ENCODE data around the gene ADA. TPM values are rescaled to one million over a fixed set of nuclear protein-coding genes. Genes with fewer than 3 reads are reported as not detected.
A peak's percentile ranks its signal among the peaks of the same experiment; 100 is the strongest.

ADA gene
- polyA plus RNA-seq, 1 experiment: 12.6 TPM

DNA sequence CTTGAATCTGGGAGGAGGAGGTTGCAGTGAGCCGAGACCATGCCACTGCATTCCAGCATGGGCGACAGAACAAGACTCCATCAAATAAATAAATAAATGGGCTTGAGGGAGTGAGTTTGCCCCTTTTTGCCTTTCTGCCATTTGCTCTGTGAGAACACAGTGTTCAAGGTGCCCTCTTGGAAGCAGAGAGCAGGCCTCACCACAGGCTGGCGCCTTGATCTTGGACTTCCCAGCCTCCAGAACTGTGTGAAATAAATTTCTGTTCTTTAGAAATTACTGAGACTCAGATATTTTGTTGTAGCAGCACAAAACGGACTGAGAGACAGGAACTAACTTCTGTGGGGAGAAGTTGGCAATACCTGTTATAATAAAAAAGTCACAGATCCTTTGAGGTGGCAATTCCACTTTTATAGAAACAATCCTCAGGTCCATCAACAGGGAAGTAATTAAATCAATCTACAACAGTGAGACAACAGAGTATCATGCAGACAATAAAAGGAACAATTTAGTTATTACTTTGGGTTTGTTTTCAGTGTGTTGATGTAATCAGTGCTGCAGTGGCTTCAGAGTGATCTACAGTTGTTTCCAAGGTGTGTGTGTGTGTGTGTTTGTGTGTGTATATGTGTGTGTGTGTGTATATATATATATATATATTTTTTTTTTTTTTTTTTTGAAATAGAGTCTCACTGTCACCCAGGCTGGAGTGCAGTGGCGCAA is 44.6 kb downstream of the ADA start:
- H3K27me3 ChIP-seq (ENCODE audit: control insufficient read depth, insufficient read depth, low read length): no peaks in the 10 kb centered on the region
- POLR2A ChIA-PET: no interaction called here
- H3K27ac ChIP-seq (ENCODE audit: low read depth, low read length): no peak overlapping the region
- CTCF ChIA-PET: interaction anchor here (0.7 to 1.1 kb wide), 2 partner anchors 31 to 126 kb away, joined by 3 read pairs; no protein-coding TSS in a partner anchor
- TF ChIP-seq, protein P1, sequence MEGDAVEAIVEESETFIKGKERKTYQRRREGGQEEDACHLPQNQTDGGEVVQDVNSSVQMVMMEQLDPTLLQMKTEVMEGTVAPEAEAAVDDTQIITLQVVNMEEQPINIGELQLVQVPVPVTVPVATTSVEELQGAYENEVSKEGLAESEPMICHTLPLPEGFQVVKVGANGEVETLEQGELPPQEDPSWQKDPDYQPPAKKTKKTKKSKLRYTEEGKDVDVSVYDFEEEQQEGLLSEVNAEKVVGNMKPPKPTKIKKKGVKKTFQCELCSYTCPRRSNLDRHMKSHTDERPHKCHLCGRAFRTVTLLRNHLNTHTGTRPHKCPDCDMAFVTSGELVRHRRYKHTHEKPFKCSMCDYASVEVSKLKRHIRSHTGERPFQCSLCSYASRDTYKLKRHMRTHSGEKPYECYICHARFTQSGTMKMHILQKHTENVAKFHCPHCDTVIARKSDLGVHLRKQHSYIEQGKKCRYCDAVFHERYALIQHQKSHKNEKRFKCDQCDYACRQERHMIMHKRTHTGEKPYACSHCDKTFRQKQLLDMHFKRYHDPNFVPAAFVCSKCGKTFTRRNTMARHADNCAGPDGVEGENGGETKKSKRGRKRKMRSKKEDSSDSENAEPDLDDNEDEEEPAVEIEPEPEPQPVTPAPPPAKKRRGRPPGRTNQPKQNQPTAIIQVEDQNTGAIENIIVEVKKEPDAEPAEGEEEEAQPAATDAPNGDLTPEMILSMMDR (IDR thresholded peaks at IDR 0.05; ENCODE audit: low read depth, low read length): no peak
- no peak for DNase-seq (ENCODE audit: low read depth, low spot score)
- no peaks in the 10 kb centered on the region for H3K9me3 ChIP-seq (ENCODE audit: control insufficient read depth, insufficient read depth, low read length)
- H3K4me3 ChIP-seq (ENCODE audit: low read depth, low read length): no peak overlapping the region

- TF ChIP-seq, protein P1 (IDR thresholded peaks at IDR 0.05; ENCODE audit: low read depth, low read length): no peak
- H3K27ac ChIP-seq (ENCODE audit: low read depth, low read length): no peak overlapping the region
- ChIA-PET POLR2A (interaction anchor here (0.6 kb wide), 1 partner anchor 1770 kb away, joined by 7 read pairs; no protein-coding TSS in a partner anchor), CTCF (interaction anchor here (0.6 to 1.3 kb wide), 6 partner anchors 17 to 638 kb away, joined by 3 to 5 read pairs (median 3); no protein-coding TSS in a partner anchor)
- H3K9me3 ChIP-seq (ENCODE audit: control insufficient read depth, insufficient read depth, low read length): no peaks in the 10 kb centered on the region; the same call in 1 of the 2 replicates
- H3K27me3 ChIP-seq (ENCODE audit: control insufficient read depth, insufficient read depth, low read length): no peaks in the 10 kb centered on the region
- DNase-seq (ENCODE audit: low read depth, low spot score): no peak
- no peak overlapping the region for H3K4me3 ChIP-seq (ENCODE audit: low read depth, low read length)
These were observed 48.2 kb downstream of the ADA start for GRCh38 chr20:44603327-44603726.

DNA sequence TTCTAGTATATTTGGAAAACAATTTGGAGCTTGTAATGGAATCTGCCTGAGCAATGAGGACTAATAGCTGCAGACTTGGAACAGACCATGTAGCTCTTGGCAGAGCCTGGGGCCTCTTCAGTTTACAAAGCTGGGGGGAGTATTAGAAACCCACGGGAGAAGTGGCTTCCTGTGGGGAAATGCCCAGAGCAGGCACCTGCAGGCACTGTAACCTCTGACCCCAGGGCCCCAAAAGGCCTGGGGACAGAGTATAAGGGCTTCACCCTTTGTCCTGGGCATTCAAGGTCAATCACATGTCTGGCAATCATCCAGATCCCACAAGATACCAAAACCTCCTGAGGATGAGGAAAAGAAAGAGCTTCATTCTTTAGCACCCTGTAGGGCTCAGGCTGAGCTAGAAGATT is 49.7 kb downstream of the ADA start:
- Histone ChIP-seq H3K4me3 (ENCODE audit: low read depth, low read length) (no peak overlapping the region), H3K27ac (ENCODE audit: low read depth, low read length) (peak overlapping the region; percentile 55), H3K27me3 (ENCODE audit: control insufficient read depth, insufficient read depth, low read length) (no peaks in the 10 kb centered on the region), H3K9me3 (ENCODE audit: control insufficient read depth, insufficient read depth, low read length) (no peaks in the 10 kb centered on the region; the same call in 1 of the 2 replicates)
- DNase-seq (ENCODE audit: low read depth, low spot score): peak; percentile 61
- TF ChIP-seq, protein P1 (IDR thresholded peaks at IDR 0.05; ENCODE audit: low read depth, low read length): no peak
- ChIA-PET CTCF (interaction anchor here (1.1 kb wide), 1 partner anchor 64 kb away, joined by 4 read pairs; no protein-coding TSS in a partner anchor), POLR2A (interaction anchor here (1.0 kb wide), 1 partner anchor 29 kb away, joined by 5 read pairs; no protein-coding TSS in a partner anchor)

DNA sequence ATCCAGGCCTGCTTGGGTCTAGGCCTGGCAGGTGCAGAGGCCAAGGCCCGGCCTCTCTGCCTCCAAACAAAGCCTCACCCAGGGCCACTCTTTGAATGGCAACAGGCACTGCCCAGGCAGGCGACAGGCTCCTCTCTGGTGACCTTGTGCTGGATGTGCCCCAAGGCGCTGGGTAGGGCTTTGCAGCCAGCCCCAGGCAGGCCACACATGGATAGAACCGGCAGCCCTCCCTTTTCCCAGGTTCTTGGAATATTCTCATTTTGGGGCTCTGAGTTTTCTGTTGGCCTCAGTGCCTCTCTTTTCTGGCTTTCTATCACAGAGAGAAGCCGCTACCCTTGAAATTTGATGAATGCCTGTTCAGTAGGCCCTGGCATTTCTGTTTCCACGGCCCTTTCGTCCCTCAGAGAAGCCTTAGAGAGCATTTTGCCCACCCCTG is 50.2 kb downstream of the ADA start:
- Histone ChIP-seq H3K27ac (ENCODE audit: low read depth, low read length) (peak overlapping the region; percentile 73), H3K4me3 (ENCODE audit: low read depth, low read length) (no peak overlapping the region), H3K9me3 (ENCODE audit: control insufficient read depth, insufficient read depth, low read length) (no peaks in the 10 kb centered on the region; the same call in 1 of the 2 replicates), H3K27me3 (ENCODE audit: control insufficient read depth, insufficient read depth, low read length) (no peaks in the 10 kb centered on the region)
- DNase-seq (ENCODE audit: low read depth, low spot score): no peak
- TF ChIP-seq, protein P1 (IDR thresholded peaks at IDR 0.05; ENCODE audit: low read depth, low read length): no peak
- ChIA-PET CTCF (interaction anchor here (1.1 kb wide), 1 partner anchor 63 kb away, joined by 4 read pairs; no protein-coding TSS in a partner anchor), POLR2A (interaction anchor here (1.0 kb wide), 1 partner anchor 28 kb away, joined by 5 read pairs; no protein-coding TSS in a partner anchor)

GRCh38 chr20:44600758-44601201 is 50.7 kb downstream of the ADA start:
- Histone ChIP-seq H3K9me3 (ENCODE audit: control insufficient read depth, insufficient read depth, low read length) (no peaks in the 10 kb centered on the region; the same call in 1 of the 2 replicates), H3K4me3 (ENCODE audit: low read depth, low read length) (no peak overlapping the region), H3K27ac (ENCODE audit: low read depth, low read length) (peak overlapping the region; percentile 73), H3K27me3 (ENCODE audit: control insufficient read depth, insufficient read depth, low read length) (no peaks in the 10 kb centered on the region)
- TF ChIP-seq, protein P1 (IDR thresholded peaks at IDR 0.05; ENCODE audit: low read depth, low read length): no peak
- CTCF ChIA-PET: interaction anchor here (0.9 kb wide), 1 partner anchor 10 kb away, joined by 4 read pairs; no protein-coding TSS in a partner anchor
- POLR2A ChIA-PET: interaction anchor here (0.7 kb wide), 1 partner anchor 630 kb away, joined by 3 read pairs; no protein-coding TSS in a partner anchor
- DNase-seq (ENCODE audit: low read depth, low spot score): no peak

Data from AG04450 (cell line).